Fibroblast of lung (primary cell): ENCODE results near the gene ANO4.

Experiments
- EZH2 ChIP-seq: IDR thresholded peaks from 2 replicates; pipeline ENCODE4 v1.5.1; 2012; ENCODE audit warnings: low read length, control low read depth, mild to moderate bottlenecking; ENCODE audit errors: missing control alignments
- TF ChIP-seq, protein P1 (sequence below), 2 donors: IDR thresholded peaks in 1 of 2; conservative IDR thresholded peaks in 1 of 2; 1 replicate in 1 of 2; 2 replicates in 1 of 2; pipeline ENCODE4 v1.5.1; 2011 to 2012; ENCODE audit warnings: low read length in 2 of 2, control low read depth in 1 of 2, inconsistent platforms in 1 of 2, low read depth in 1 of 2, mild to moderate bottlenecking in 1 of 2

DNA sequence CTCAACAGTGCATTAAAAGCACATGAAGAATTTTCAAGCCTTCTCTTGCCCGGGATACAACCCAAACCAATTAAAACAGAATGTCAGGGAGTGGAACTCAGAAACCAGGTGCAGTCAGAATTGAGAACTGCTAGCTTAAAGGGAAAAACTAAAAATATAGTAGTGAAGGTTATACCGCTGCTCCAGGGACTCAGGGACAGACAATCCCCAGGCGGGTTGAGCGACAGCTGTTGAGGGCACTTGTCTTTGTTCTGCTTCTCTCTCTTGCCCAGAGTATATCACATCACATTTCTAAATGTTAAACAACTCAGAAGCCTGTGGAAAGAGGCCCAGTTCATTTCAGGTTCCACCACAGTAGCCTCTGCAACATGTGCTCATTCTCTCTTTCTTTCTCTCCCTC lies 322.3 kb downstream of the ANO4 start:
- TF ChIP-seq, protein P1, sequence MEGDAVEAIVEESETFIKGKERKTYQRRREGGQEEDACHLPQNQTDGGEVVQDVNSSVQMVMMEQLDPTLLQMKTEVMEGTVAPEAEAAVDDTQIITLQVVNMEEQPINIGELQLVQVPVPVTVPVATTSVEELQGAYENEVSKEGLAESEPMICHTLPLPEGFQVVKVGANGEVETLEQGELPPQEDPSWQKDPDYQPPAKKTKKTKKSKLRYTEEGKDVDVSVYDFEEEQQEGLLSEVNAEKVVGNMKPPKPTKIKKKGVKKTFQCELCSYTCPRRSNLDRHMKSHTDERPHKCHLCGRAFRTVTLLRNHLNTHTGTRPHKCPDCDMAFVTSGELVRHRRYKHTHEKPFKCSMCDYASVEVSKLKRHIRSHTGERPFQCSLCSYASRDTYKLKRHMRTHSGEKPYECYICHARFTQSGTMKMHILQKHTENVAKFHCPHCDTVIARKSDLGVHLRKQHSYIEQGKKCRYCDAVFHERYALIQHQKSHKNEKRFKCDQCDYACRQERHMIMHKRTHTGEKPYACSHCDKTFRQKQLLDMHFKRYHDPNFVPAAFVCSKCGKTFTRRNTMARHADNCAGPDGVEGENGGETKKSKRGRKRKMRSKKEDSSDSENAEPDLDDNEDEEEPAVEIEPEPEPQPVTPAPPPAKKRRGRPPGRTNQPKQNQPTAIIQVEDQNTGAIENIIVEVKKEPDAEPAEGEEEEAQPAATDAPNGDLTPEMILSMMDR (conservative IDR thresholded peaks at IDR 0.05 in 1 of 2, IDR thresholded peaks at IDR 0.05 in 1 of 2; ENCODE audit: low read depth in 1 of 2, low read length in 2 of 2) = no peak
- TF ChIP-seq EZH2 = no peak
